ENCODE results near the gene DEFB116. TPM values are rescaled to one million over a fixed set of nuclear protein-coding genes. Genes with fewer than 3 reads are reported as not detected.
"Not testable (repeated sequence)": the region's sequence is repeated elsewhere in the genome, so short reads cannot be mapped to it uniquely, and the experiment has no call there.

DEFB116 gene, protein sequence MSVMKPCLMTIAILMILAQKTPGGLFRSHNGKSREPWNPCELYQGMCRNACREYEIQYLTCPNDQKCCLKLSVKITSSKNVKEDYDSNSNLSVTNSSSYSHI
- total RNA-seq (2014; rRNA removed; shearing (Covaris generic); ENCODE audit: low replicate concordance): not detected in 2 replicates

DNA sequence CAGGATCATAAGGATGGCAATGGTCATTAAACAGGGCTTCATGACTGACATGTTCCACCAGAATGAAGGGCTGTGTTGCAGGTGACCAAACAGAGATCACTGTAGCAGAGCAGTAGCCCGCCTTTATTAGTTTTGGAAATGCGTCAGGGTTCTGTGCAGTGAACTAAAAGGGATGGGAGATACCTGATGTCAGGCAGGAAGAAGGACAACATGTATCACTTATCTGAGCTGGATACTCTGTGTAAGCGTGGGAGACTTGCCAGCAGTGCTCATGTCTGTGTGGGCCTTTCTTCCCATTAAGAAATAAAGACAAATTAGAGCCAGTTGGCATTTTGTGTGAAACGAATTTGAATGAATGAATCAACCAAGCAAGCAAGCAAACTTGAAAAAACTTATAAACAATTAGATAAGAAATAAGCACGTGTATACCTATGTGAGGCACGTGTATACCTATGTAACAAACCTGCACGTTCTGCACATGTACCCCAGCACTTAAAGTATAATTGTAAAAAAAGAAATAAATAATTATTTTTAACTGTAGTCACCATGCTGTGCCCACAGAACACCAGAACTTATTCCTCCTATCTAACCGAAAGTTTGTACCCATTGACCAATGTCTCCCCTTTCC is at the start of gene DEFB116:
Gene DEFB116 (minus strand): TSS at position 51 of the 628 bp plus-strand sequence. CDS start 0 bp downstream, at position 51.
- no peaks in the 10 kb centered on the region for H3K9me3 ChIP-seq
- H3K36me3 ChIP-seq: no peaks in the 10 kb centered on the region
- H3K4me3 ChIP-seq: no peak within 1 kb of the TSS
- no peak for DNase-seq
- H3K27me3 ChIP-seq: no peaks in the 10 kb centered on the region

DNA sequence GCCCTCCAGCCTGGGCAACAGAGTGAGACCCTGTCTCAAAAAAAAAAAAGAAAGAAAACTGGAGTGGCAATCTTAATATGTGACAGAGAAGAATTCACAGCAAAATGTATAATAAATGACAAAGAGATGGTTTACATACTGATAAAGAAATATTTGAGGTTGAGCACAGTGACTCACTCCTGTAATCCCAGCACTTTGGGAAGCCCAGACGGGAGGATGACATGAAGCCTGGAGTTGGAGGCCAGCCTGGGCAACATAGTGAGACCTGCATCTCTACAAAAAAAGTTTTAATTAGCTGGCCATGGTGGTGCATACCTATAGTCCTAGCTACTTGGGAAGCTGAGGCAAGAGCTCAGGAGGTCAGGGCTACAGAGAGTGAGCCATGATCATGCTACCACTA is 47.6 kb upstream of the DEFB116 start:
- DNase-seq: peak; percentile 5
- H3K4me3 ChIP-seq: no peak overlapping the region
- H3K9me3 ChIP-seq: no peaks in the 10 kb centered on the region
- no peaks in the 10 kb centered on the region for H3K36me3 ChIP-seq
- H3K27me3 ChIP-seq: peaks cover 7% of the 10 kb centered on the region; the same call in 1 of the 2 replicates

DNA sequence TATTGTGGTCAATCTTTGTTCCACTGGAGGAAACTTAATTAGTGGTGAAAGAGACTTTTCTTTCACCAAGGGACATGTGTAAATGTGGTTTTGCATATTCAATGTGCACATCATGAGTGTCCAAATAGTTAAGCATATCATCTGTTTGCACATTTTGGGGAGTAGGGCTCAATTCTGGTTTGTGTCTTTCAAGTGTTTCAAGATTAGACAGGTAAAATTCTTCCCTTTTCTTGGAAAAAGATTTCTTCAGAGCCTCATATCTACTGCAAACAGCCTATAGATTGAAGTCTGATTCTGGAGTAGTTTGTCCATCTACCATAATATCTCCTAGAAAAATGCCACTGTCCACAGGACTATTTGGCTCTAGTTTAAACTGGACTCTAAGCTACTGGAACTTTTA is 33.1 kb upstream of the DEFB116 start:
- no peak overlapping the region for H3K4me3 ChIP-seq
- H3K9me3 ChIP-seq: no peaks in the 10 kb centered on the region
- no peaks in the 10 kb centered on the region for H3K36me3 ChIP-seq
- no peak for DNase-seq
- H3K27me3 ChIP-seq: no peaks in the 10 kb centered on the region

DNA sequence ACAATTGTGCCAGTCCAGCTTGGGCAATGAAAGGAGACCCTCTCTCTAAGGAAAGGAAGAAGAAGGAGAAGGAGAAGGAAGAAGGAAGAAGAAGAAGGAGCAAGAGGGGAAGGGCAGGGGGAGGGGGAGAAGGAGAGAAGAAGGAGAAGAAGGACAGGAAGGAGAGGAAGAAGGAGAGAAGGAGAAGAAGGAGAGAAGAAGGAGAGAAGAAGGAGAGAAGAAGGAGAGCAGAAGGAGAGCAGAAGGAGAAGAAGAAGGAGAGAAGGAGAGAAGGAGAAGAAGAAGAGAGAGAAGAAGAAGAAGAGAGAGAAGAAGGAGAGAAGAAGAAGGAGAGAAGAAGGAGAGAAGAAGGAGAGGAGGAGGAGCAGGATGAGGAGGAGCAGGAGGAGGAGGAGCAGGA is 22.5 kb upstream of the DEFB116 start:
- no peak for DNase-seq
- H3K27me3 ChIP-seq: no peaks in the 10 kb centered on the region
- no peaks in the 10 kb centered on the region for H3K36me3 ChIP-seq
- H3K9me3 ChIP-seq: no peaks in the 10 kb centered on the region
- no peak overlapping the region for H3K4me3 ChIP-seq

DNA sequence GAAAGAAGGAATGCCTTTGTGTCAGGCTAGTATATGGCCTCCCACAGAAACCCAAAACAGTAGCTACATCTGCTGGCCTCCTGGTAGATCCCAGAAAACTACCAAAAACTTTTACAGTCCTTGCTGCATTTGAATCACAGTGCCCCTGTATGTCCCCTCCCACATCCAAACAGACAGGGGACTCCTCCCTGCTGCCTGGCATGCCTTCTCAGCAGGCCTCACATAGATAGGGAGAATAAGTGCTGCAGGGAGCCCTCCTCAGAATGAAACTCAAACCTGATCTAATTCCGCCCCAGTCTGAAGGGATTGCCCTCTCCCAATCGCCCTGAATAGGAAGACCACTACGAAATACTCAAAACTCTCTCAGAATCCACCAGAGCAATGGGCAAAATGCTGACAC is 14.1 kb upstream of the DEFB116 start:
- no peaks in the 10 kb centered on the region; the same call in 1 of the 2 replicates for H3K27me3 ChIP-seq
- H3K36me3 ChIP-seq: no peaks in the 10 kb centered on the region
- no peak overlapping the region for H3K4me3 ChIP-seq
- no peaks in the 10 kb centered on the region for H3K9me3 ChIP-seq
- no peak for DNase-seq

DNA sequence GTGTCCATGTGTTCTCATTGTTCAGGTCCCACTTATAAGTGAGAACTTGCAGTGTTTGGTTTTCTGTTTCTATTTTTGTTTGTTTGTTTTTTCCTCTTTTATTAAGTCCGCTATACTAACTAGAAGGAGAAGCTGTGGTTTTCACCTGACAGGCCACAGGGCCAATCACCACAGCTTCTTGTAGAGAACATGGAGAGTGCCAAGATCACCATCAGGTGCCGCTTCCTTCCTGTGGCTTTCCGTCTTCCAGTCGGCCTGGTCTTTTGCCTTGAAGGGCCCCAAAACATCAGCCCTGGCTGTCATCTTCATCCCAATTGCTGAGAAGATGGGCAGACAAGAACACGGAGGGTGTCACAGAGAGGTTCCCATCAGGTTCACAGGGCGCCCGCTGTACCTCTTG is 23.4 kb downstream of the DEFB116 start:
- not testable (repeated sequence) for H3K27me3 ChIP-seq, H3K4me3 ChIP-seq, H3K9me3 ChIP-seq, DNase-seq, H3K36me3 ChIP-seq

DNA sequence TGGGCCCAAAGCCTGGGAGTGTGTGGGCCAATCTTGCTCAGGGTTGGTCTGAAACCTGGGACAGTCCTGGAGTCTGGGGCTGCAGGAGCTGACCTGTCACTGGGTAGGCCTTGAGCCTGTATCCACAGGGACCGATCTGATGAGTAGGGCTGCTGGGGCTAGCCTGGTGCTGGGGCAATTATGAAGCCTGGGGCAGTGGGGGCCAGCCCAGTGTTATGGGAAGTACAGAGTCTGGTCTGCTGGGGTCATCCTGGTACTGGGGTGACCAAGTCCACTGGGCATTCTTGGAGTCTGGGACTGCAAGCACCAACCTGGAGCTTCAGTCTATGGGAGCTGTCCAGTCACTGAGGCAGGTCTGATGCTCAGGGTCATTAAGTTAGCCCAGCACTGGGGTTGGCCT is 30.2 kb downstream of the DEFB116 start:
- no peaks in the 10 kb centered on the region for H3K9me3 ChIP-seq
- no peaks in the 10 kb centered on the region for H3K27me3 ChIP-seq
- H3K4me3 ChIP-seq: no peak overlapping the region
- no peak for DNase-seq
- H3K36me3 ChIP-seq: no peaks in the 10 kb centered on the region

DNA sequence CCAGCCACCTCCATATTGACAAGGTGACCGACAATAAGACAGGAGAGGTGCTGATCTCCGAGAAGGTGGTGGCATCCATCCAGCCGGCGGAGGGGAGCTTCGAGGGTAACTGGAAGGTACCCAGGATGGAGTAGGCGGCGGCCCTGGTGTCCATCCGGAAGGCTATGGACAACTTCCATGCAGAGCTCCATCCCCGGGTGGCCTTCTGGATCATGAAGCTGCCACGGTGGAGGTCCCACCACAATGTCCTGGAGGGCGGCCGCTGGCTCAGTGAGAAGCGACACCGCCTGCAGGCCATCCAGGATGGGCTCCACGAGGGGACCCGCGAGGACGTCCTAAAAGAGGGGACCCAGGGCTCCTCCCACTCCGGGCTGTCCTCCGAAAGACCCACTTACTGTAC is 33.9 kb downstream of the DEFB116 start:
- H3K36me3 ChIP-seq: no peaks in the 10 kb centered on the region

DNA sequence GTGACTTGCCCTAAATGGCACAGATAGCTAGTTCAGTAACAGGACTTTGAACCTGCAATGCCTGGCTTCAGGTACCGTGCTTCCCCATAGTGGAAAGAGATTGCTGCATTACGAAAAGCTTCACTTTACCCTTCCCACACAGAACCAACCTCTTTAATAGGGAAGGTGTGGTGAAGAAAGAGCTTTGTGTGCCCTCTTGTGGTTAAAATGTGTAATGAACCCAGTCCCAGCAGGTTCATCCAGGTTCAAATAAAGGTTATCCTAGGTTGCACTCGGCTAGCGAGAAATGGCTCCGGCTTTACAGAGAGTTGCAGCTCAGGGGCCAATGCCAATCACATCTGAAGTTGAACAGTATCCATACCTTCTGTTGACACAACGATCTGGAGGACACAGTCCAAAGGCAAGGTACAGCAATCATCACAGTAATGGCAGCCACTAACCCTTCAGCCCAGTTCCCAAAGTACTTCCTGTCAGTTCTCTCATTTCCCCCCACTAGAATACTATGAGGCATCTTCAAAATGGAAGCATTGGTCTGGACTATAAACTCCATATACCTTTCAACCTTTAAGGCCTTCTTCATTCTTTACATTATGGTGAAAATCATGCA is 48.0 kb downstream of the DEFB116 start:
- DNase-seq: no peak
- no peak overlapping the region for H3K4me3 ChIP-seq
- H3K9me3 ChIP-seq: no peaks in the 10 kb centered on the region
- no peaks in the 10 kb centered on the region for H3K27me3 ChIP-seq
- no peaks in the 10 kb centered on the region for H3K36me3 ChIP-seq

More for the DNA sequence above, 33.9 kb downstream of the DEFB116 start:
- no peak for DNase-seq
- no peaks in the 10 kb centered on the region for H3K9me3 ChIP-seq
- no peak overlapping the region for H3K4me3 ChIP-seq
- no peaks in the 10 kb centered on the region for H3K27me3 ChIP-seq

DNA sequence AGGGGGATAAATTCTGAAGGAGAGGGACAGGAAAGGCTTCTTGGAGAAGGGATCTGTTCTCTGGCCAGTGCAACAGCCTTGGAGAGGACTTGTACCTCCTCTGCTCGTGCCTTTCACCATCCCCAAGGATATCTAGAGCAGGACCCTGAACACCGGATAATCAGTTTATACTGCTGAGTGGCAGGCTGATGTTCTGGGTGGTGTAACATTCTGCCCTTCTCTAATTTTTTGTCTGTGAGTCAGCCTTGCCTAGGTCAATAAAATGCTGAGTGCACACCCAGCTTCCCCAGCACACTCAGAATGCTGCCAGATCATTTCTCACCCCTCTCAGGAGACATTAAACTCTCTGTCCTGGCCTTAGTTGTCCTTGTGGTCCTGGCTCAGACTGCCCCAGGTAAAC is 51.0 kb downstream of the DEFB116 start, which contains the start of gene DEFB115:
Gene DEFB115 (plus strand): TSS at position 301 of the 400 bp plus-strand sequence. CDS start 0 bp downstream, at position 301.
- Histone ChIP-seq H3K36me3 (no peaks in the 10 kb centered on the region), H3K4me3 (no peak within 1 kb of the TSS), H3K27me3 (no peaks in the 10 kb centered on the region), H3K9me3 (no peaks in the 10 kb centered on the region)
- no peak for DNase-seq

DNA sequence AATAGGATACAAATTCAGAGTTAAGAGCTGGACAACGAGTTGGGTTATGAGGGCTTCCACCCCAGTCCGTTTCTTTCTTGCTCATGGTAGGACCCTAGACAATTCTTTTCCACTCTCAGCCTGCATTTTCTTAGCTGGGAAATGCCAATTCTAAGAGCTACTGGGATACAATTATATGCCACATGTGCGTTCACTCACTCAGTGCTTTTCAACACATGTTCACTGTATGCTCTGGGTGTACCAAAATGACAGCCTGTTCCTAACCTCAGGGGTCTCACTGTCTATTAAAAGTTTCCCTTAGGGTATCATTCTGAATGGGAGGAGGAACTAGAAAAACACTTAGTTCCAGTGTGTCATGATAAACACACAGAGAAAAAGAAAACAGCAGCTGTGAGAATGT is 51.4 kb downstream of the DEFB116 start:
- DNase-seq: no peak
- Histone ChIP-seq H3K9me3 (no peaks in the 10 kb centered on the region), H3K4me3 (no peak overlapping the region), H3K36me3 (no peaks in the 10 kb centered on the region), H3K27me3 (no peaks in the 10 kb centered on the region)

Other genes with a start within 250 kb of the DEFB116 start
- not detected in 2 replicates for gene DEFB115, start 50.9 kb downstream of the DEFB116 start, total RNA-seq (2014; rRNA removed; shearing (Covaris generic); ENCODE audit: low replicate concordance)
- gene DEFB118, start 60.0 kb upstream of the DEFB116 start, total RNA-seq (2014; rRNA removed; shearing (Covaris generic); ENCODE audit: low replicate concordance): not detected in 2 replicates
- not detected in 2 replicates for gene DEFB119, start 82.0 kb upstream of the DEFB116 start, total RNA-seq (2014; rRNA removed; shearing (Covaris generic); ENCODE audit: low replicate concordance)
- not detected in 2 replicates for gene DEFB121, start 97.6 kb upstream of the DEFB116 start, total RNA-seq (2014; rRNA removed; shearing (Covaris generic); ENCODE audit: low replicate concordance)
- not detected in 2 replicates for gene DEFB123, start 132.0 kb upstream of the DEFB116 start, total RNA-seq (2014; rRNA removed; shearing (Covaris generic); ENCODE audit: low replicate concordance)
- not detected in 2 replicates for gene DEFB124, start 166.5 kb upstream of the DEFB116 start, total RNA-seq (2014; rRNA removed; shearing (Covaris generic); ENCODE audit: low replicate concordance)
- gene REM1, start 166.7 kb upstream of the DEFB116 start, total RNA-seq (2014; rRNA removed; shearing (Covaris generic); ENCODE audit: low replicate concordance): not detected in 2 replicates
- 115 and 155 TPM in 2 replicates for gene HM13, start 205.9 kb upstream of the DEFB116 start, total RNA-seq (2014; rRNA removed; shearing (Covaris generic); ENCODE audit: low replicate concordance)

Measured in MG63 (cell line).